Hematopoietic multipotent progenitor cell treated with erythropoietin and hydrocortisone succinate and interleukin-3 and kit ligand, for 4 days (in vitro differentiated cells): ENCODE data around the gene RIOK3.
"Not testable (repeated sequence)": the region's sequence is repeated elsewhere in the genome, so short reads cannot be mapped to it uniquely, and the experiment has no call there.

Experiments
- DNase-seq: peaks from one replicate; pipeline ENCODE4 v3.0.0-alpha.2; 2015

The RIOK3 gene, protein sequence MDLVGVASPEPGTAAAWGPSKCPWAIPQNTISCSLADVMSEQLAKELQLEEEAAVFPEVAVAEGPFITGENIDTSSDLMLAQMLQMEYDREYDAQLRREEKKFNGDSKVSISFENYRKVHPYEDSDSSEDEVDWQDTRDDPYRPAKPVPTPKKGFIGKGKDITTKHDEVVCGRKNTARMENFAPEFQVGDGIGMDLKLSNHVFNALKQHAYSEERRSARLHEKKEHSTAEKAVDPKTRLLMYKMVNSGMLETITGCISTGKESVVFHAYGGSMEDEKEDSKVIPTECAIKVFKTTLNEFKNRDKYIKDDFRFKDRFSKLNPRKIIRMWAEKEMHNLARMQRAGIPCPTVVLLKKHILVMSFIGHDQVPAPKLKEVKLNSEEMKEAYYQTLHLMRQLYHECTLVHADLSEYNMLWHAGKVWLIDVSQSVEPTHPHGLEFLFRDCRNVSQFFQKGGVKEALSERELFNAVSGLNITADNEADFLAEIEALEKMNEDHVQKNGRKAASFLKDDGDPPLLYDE

DNA sequence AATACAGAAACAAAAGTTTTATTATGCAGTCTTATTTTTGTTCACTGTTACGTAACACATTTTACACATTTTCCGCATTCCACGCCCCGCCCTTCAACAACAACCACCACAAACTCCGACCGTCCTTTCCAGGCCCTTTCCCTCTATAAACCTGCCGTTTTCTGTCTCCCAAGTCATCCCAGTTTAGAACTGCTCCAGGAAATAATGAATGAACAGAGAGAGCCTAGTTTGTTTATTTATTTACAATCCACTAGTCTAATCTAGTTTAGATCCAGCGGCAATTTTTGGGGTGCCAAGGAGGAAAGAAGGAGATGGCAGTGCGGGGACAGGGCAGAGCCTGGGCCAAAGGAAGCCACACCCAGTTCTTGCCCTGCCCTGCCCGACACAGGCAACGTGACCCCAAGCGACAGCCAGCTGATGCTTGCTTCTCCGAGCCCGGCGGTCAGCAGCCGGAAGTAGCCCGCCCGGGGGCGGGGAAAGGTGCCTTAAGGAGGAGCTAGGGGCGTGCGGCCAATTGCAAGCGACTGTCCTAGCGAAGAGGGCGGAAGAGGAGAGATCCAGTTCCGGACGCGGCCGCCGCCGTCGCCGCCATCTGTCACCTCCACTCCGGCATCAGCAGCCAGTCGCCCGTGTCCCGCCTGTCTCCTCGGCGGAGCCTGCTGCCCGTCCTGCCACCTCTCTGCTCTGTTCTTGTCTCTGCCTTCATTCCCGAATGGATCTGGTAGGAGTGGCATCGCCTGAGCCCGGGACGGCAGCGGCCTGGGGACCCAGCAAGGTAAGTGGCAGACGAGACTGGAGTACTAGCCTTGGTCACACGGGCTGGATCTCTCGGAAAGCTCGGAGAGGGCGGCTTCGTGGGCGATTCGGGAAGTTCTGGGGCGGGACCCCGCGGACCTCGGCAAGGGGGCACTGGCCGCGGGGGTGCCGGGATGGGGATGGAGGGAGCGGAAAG lies at the start of gene RIOK3:
TSS of gene RIOK3 (plus strand) at position 560 of the 952 bp plus-strand sequence. CDS start at position 713, 153 bp downstream.
- peak; percentile 99 for DNase-seq

DNA sequence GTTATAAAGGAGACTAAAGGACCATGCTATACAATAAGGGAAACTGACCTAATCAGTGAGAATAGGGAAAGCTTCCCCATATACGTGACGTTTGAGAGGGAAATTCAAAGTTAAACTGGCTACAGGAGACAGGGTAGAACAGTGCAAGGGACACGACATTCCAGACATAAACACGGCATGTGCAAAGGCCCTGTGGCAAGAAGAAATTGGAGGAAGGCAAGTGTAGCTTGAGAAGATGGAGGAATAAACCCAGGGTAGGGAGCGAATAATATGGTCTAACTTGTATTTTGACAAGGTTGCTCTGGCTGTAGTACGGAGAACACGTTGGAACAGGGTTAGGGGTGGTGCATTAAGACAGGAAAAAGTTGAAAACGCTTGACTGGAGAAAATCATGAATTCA lies 49.8 kb upstream of the RIOK3 start:
- no peak for DNase-seq

DNA sequence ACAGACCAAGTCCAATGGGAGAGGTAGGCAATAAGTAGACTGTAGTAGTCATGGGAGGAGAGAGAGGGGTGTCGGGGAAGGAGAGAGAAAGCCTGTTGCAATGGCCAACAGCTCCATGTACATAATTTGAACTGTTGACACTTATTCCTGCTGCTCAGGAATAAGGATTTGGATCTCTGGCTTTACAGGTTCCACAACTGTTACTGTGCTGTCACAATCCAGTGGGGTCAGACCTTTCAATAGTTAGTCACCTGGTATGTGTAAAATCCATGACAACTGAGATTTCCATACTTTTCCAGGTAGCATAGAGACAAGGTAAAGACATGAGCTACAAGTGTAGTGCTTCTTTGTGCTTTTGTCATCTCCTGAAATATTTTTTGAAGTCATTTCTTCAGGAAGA lies 47.5 kb upstream of the RIOK3 start:
- no peak for DNase-seq

DNA sequence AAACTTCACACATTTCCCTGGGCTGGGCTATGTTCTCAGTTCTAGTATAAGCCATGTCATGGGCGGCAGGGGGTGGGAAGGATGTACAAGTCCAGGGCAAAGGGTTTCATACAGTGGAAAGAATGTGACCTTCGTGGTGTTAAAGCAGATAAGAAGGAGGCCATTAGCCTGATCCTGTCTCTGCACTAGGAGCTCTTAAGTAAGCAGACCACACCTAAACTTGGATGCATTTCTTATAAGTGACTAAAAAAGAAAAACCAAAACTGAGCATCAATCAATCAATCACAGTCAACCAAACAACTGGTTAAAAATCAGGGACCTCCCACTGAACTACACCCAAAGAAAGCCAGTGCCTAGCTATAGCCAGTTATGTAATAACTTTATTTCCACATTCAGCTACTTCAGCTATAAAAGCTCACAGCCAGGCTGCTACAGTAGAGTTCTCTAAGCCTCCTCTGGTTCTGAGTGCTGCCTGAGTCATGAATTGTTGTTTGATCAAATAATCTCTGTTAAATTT lies 46.8 kb upstream of the RIOK3 start:
- DNase-seq: peak; percentile 16

DNA sequence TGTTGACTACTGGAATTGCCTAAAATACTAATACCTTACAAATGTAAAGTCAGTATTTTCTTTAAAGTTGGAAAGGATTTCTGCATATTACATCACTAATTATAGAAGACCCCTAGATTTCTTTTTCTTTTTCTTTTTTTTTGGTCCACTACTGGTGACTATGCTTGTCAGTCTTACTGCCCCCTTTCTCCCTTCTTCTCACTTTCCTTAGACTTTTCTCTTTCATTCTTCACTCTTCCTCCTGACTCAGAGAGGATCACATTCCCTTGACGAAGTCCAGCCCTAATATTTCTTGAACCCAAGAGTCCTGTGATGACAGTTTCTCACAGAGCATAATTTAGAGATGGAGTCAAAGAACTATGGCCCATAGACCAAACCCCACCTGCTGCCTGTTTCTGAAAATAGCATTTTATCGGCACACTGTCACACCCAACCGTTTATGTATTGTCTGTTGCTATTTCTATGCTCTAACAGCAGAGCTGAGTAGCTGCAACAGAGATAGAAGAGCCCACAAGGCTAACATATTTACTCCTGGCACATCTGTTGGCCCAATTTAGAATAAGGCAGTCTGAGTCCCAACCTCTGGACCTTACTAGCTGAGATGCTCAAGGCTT lies 40.6 kb upstream of the RIOK3 start:
- no peak for DNase-seq

DNA sequence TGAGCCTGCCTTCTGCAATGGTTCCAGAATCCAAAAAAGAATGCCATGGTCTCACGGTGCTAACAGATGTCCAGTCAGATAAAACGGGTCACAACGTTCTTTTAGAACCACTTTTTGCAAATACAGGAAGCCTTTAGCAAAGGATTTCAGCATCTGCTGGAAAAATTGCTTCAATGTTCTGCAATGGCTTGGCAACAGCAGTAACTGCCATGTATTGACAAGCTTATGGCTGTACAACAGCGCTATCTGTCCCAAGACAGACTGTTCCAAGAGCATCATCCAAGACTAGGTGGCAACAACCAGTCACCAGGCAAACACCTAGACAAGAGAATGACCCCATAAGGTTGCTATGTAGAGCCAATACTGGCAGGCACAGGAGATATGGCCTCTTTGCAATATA lies 37.6 kb upstream of the RIOK3 start:
- peak; percentile 48 for DNase-seq

DNA sequence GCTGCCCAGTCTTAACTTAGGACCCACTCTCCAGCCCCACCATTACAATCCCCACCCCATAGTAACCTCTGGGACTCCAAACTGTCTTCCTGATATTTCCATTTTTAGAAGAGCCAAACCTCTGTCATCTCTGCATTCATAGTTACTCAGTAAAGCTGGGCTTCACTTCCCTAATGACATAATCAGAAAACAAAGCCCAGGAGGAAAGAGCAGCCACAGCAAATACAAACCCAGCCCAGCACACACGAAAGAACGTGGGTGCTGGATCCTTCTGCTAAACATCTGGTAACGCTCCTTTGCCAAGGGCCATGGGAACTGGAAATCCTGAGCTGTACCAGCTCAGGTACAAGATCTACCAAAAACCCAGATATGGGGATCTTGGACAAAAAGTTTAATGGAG lies 36.8 kb upstream of the RIOK3 start:
- DNase-seq: no peak

DNA sequence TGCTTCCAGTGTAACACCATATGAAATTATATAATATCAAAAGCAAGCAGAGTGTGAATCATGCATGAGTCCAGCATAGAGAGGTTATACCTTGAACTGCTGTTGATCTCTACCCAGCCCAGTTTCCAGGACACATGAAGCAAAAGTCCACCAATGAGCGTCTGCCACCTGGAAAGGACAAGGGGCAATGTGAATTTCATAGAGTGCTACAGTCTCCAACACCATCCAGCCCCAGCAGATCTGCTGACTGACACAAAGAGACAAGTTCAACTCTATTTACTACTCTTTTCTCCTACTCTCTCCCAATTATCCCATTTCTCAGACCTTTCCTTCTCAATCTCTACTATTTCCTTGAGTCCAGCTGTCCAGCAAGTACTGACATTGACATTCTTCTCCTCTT lies 31.8 kb upstream of the RIOK3 start:
- DNase-seq: no peak

DNA sequence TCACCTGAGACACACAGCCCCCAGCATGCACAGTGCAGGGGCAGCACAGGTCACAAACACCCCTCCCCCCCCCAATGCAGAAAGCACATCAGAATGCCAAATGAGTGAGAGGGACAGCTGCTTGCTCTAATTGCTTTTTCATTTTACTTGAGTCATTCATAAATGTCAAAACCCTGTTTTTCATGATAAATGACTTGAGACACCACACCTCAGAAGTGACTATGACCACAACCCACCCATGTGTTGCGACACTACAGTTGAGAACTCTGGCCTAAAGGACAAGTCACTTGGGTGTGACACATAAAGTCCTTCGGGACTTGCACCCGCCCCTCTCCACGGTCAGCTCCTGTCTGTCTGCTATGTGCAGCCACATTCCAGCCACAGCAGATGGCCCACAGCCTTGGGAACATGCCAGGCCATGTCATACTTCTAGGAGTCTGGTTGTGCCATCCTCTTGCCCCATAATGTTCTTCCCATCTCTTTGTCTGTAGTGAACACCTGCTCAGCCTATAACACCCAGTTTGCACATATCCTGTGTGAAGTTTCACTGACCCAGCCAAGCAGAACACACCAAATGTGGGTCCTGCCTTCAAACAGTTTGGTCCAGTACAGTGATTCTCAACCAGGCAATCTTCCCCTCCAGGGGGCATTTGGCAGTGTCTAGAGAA lies 30.2 kb upstream of the RIOK3 start:
- peak; percentile 92 for DNase-seq

DNA sequence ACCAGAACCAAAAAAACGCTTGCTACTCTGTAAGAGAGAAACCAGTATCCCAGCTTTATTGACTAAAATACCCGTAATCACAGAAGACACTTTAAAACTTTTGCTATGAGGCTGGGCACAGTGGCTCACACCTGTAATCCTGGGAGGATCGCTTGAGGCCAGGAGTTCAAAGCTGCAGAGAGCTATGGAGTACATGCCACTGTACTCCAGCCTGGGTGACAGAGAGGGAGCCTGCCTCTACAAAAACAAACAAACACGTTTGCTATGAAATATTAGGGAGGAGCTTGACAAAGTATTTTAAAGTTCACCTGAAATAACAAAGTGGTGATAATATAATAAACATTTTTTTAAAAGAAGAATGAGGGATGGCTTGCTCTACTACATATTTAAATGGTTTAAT lies 28.5 kb upstream of the RIOK3 start:
- no peak for DNase-seq

DNA sequence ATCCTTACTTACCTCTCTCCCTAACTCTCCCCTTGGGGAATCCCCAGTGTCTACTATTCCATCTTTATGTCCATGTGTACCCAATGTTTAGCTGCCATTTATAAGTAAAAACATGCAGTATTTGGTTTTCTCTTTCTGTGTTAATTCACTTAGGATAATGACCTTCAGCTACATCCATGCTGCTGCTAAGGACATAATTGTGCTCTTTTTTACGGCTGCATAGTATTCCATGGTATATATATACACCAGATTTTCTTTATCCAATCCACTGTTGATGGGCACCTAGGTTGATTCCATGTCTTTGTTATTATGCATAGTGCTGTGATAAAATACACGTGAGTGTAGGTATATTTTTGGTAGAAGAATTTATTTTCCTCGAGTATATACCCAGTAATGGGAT lies 24.3 kb upstream of the RIOK3 start:
- no peak for DNase-seq

DNA sequence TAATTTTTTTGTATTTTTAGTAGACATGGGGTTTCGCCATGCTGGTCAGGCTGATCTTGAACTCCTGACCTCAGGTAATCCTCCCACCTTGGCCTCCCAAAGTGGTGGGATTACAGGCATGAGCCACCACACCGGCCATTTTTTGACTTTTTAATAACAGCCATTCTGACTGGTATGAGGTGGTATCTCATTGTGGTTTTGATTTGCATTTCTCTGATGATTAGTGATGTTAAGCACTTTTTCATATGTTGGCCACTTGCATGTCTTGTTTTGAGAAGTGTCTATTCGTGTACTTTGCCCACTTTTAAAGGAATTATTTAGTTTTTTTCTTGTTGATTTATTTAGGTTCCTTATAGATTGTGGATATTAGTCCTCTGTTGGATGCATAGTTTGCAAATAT lies 23.5 kb upstream of the RIOK3 start:
- not testable (repeated sequence) for DNase-seq

DNA sequence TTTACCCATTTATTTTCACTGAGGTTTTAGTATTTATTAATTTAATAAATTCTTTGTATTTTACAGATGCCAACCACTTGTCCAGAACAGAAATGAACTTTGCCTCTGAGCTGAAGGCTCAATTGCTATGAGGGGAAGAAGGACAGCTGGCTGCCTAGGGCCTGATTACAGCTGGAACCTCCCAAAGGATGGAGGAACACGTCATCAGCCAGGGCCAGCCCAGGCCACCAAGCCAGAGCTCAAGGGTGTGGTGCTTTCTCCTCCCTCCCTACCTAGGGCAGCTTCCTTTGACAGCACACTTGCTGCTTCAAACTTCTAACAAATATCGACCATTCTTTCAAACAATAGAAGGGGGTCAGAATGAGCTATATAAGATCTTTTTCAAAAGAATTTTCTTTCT lies 19.7 kb upstream of the RIOK3 start:
- DNase-seq: peak; percentile 35

DNA sequence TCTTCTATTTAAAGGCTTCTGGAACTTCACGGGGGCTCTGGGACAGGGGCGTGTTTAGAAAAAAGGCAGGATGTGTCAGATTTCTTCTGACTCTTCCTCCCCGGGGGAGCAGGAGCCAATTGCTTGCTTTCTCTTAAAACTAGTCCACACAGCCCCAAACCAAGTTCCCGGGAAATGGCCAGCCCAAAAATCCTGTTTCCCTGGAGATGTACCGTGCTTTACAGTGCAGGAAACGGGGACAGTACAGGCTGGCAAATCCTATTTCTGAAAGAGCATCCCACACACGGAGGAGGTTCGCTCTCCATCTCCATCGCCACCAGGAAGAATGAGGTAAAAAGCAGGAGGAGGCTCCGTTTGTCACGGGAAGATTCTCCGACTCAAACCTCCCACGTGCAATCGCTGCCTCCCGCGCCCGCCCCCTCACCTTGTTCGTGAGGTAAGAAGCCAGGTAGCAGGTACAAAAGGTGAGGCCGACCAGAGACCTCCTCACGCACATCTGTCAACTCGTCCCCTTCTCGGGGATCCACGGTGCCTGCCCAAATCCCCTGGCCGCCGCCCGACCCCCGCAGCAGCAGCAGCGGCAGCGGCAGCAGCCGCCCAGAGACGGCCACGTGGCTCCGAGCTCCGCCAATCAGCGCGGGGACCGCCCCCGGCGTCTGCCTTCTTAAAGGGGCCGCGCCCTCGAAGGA lies 15.6 kb upstream of the RIOK3 start:
- DNase-seq: peak; percentile 89

DNA sequence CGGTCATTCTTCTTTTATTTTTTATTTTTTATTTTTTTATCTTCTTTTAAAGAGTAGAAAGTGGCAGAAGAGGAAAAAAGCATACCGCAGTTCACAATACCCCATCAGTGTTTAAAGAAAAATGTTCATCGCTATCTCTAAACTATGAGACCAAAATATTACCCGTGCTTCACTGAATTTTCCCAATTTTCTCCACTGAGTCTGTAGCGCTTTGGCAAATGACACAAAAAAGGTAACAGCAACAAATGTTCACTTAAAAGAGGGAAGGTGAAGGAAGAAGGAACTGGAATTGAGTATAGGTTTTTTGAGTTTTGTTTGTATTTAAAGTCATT lies 15.1 kb upstream of the RIOK3 start:
- no peak for DNase-seq

DNA sequence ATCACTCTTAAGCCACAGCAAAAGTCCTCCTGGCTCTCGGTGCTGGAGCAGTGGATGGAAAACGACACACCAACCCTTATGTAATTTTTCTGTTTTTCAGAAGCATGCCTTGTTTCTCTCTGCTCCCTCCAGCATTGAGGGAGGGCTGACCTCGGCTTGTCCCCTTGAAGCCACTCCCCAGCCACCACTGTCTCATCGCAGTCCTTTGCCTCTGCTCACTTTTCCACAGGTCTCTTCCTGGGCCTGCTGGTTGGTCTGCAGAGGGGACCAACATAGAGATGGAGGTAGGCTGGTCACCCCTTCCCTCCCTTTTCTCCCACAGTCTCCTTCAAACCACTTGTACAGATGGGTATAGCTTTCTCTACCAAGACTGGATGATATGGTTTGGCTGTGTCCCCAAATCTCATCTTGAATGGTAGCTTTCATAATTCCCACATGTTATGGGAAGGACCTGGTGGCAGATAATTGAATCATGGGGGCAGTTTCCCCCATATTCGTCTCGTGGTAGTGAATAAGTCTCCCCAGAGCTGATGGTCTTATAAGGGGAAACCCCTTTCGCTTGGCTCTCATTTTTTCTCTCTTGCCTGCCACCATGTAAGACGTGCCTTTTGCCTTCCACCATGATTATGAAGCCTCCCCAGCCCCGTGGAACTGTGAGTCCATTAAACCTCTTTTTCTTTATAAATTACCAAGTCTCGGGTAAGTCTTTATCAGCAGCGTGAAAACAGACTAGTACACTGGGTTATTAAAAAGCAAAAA lies 14.3 kb upstream of the RIOK3 start:
- no peak for DNase-seq

DNA sequence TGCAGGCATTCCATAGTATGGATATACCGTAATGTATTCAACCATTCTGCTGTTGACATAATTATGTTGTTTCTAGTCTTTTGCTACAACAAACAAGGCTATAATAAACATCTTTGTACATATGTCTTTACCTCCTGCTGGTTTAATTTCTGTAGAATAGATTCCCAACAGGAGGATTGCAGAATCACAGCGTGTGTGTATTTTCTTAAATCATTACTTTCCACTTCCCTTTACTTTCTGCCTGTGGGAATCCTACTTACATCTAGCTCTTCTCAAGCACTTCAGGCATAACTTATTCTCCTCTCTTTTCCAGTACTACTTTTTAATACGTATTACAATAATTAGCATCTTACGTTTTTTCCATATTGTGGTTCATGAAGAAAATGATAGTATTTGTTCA lies 13.0 kb upstream of the RIOK3 start:
- no peak for DNase-seq

DNA sequence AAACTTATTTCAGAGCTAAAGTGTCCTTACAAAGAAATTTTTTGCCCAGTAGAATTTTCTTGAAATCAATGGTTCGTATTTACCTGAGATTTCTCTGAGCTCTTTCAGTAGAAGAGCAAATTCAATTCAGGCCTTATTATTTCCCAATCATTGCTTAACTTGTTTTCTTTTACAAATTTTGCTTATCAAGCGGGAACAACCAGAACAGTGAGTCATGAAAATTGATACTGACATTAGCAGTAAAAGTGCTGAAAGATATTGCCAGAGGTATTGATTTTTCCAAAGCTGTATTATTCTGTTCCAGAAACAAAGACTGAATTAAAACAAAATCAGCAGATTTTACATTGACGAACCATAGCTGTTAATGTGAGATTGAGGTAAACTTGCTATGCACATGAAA lies 10.1 kb upstream of the RIOK3 start:
- no peak for DNase-seq

DNA sequence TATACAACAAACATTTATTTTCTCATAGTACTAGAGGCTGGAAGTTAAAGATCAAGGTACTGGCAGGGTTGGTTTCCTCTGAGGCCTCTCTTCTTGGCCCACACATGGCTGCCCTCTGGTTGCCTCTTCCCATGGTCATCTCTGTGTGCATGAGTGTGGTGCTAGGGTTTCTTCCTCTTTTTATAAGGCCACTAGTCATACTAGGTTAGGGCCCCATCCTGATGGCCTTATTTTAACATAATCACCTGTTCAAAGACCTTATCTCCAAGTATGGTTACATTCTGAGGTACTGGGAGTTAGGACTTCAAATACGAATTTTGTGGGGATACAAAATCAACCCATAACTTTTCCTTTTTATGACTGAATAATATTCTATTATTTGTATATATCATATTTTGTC lies 4.8 kb upstream of the RIOK3 start:
- no peak for DNase-seq

DNA sequence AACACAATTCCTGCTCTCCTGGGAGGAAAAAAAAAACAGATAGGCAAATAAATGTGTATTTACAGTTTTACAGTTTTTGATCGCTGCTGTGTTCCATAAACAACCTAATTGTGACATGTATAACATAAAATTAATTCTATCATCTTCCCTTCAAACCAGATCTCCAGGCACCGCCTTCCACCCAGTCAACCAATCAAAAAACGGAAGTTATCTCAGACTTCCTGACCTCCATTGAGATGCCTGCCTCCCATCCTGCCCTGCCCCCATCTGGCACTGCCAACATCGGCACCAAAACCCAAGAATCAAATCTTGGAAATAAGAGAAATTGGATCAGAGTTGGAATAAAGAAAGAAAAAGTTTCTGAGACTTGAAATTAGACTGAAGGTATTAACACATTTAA lies 3.1 kb upstream of the RIOK3 start:
- DNase-seq: peak; percentile 32

DNA sequence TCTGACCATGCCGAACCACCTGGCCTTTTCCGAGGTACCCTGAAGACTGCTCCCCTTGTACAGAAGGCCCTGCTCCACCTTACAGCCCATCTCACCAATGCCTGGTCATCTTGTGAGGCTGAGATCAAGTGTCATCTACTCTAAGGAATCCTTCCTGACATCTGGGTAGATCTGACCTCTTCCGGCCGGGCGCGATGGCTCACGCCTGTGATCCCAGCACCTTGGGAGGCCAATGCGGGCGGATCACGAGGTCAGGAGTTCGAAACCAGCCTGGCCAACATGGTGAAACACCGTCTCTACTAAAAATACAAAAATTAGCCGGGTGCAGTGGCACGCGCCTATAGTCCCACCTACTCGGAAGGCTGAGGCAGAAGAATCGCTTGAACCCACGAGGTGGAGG lies 2.1 kb upstream of the RIOK3 start:
- no peak for DNase-seq
